ENCODE data around the gene IQSEC1. TPM values are rescaled to one million over a fixed set of nuclear protein-coding genes. Genes with fewer than 3 reads are reported as not detected.

IQSEC1 gene
- total RNA-seq, 1 donor from 2014 or later = 29.5 TPM

GRCh38 chr3:13053893-13054292 lies 19.3 kb downstream of the IQSEC1 start:
- Mint-ChIP-seq H3K4me1 (ENCODE audit: low read depth, unreplicated experiment) (peaks cover 11% of the 10 kb centered on the region), H3K4me3 (ENCODE audit: unreplicated experiment) (no peak overlapping the region), H3K9me3 (ENCODE audit: unreplicated experiment) (no peaks in the 10 kb centered on the region), H3K27ac (ENCODE audit: unreplicated experiment) (no peak overlapping the region), H3K27me3 (ENCODE audit: low read depth, unreplicated experiment) (peaks cover 23% of the 10 kb centered on the region), H3K36me3 (ENCODE audit: low read depth, unreplicated experiment) (peaks cover 2% of the 10 kb centered on the region)
- no peak for FAIRE-seq
- no peak for TF ChIP-seq CTCF (IDR thresholded peaks at IDR 0.05; ENCODE audit: insufficient read depth, low read depth, low read length)
- no peak for TF ChIP-seq EZH2 (IDR thresholded peaks at IDR 0.05; ENCODE audit: insufficient read depth, low read length)
- H3K4me1 ChIP-seq (ENCODE audit: insufficient read depth, low read length) = no peaks in the 10 kb centered on the region
- H2AFZ ChIP-seq (ENCODE audit: low read depth, low read length) = no peak overlapping the region
- no peaks in the 10 kb centered on the region for H3K36me3 ChIP-seq (ENCODE audit: insufficient read depth, low read length)
- no peak overlapping the region for H3K4me3 ChIP-seq (ENCODE audit: insufficient read depth, low read depth, low read length)
- H3K4me2 ChIP-seq (ENCODE audit: low read length) = no peak overlapping the region
- no peak for DNase-seq (ENCODE audit: low read depth)
- no peak overlapping the region for H3K27ac ChIP-seq (ENCODE audit: low read depth, low read length)
- H3K27me3 ChIP-seq (ENCODE audit: insufficient read depth, low read length) = peaks cover 13% of the 10 kb centered on the region
- H3K9me3 ChIP-seq (ENCODE audit: insufficient read depth, low read depth, low read length) = no peaks in the 10 kb centered on the region
- no peak overlapping the region for H3K9ac ChIP-seq (ENCODE audit: low read length)
- H4K20me1 ChIP-seq (ENCODE audit: insufficient read depth, low read length) = no peaks in the 10 kb centered on the region
- no peaks in the 10 kb centered on the region for H3K79me2 ChIP-seq (ENCODE audit: insufficient read depth, low read length)

GRCh38 chr3:13053420-13053819 lies 19.8 kb downstream of the IQSEC1 start:
- TF ChIP-seq CTCF (IDR thresholded peaks at IDR 0.05; ENCODE audit: insufficient read depth, low read depth, low read length) (no peak), EZH2 (IDR thresholded peaks at IDR 0.05; ENCODE audit: insufficient read depth, low read length) (no peak)
- H3K4me1 ChIP-seq (ENCODE audit: insufficient read depth, low read length) = no peaks in the 10 kb centered on the region
- H3K4me3 ChIP-seq (ENCODE audit: insufficient read depth, low read depth, low read length) = no peak overlapping the region
- Mint-ChIP-seq H3K27ac (ENCODE audit: unreplicated experiment) (no peak overlapping the region), H3K4me3 (ENCODE audit: unreplicated experiment) (no peak overlapping the region), H3K9me3 (ENCODE audit: unreplicated experiment) (no peaks in the 10 kb centered on the region), H3K4me1 (ENCODE audit: low read depth, unreplicated experiment) (peaks cover 11% of the 10 kb centered on the region), H3K27me3 (ENCODE audit: low read depth, unreplicated experiment) (peaks cover 28% of the 10 kb centered on the region), H3K36me3 (ENCODE audit: low read depth, unreplicated experiment) (peaks cover 2% of the 10 kb centered on the region)
- no peaks in the 10 kb centered on the region for H3K36me3 ChIP-seq (ENCODE audit: insufficient read depth, low read length)
- no peaks in the 10 kb centered on the region for H3K79me2 ChIP-seq (ENCODE audit: insufficient read depth, low read length)
- DNase-seq (ENCODE audit: low read depth) (no peak), FAIRE-seq (no peak)
- no peak overlapping the region for H3K27ac ChIP-seq (ENCODE audit: low read depth, low read length)
- no peak overlapping the region for H3K9ac ChIP-seq (ENCODE audit: low read length)
- H2AFZ ChIP-seq (ENCODE audit: low read depth, low read length) = no peak overlapping the region
- peaks cover 13% of the 10 kb centered on the region for H3K27me3 ChIP-seq (ENCODE audit: insufficient read depth, low read length)
- H4K20me1 ChIP-seq (ENCODE audit: insufficient read depth, low read length) = no peaks in the 10 kb centered on the region
- no peak overlapping the region for H3K4me2 ChIP-seq (ENCODE audit: low read length)
- no peaks in the 10 kb centered on the region for H3K9me3 ChIP-seq (ENCODE audit: insufficient read depth, low read depth, low read length)

GRCh38 chr3:13052191-13052820 lies 20.9 kb downstream of the IQSEC1 start:
- peaks cover 2% of the 10 kb centered on the region for H3K36me3 Mint-ChIP-seq (ENCODE audit: low read depth, unreplicated experiment)
- peaks cover 11% of the 10 kb centered on the region for H3K4me1 Mint-ChIP-seq (ENCODE audit: low read depth, unreplicated experiment)
- Histone ChIP-seq H2AFZ (ENCODE audit: low read depth, low read length) (no peak overlapping the region), H3K4me2 (ENCODE audit: low read length) (no peak overlapping the region), H3K79me2 (ENCODE audit: insufficient read depth, low read length) (no peaks in the 10 kb centered on the region), H3K9ac (ENCODE audit: low read length) (no peak overlapping the region), H3K4me3 (ENCODE audit: insufficient read depth, low read depth, low read length) (no peak overlapping the region), H3K27ac (ENCODE audit: low read depth, low read length) (no peak overlapping the region), H4K20me1 (ENCODE audit: insufficient read depth, low read length) (no peaks in the 10 kb centered on the region), H3K4me1 (ENCODE audit: insufficient read depth, low read length) (no peaks in the 10 kb centered on the region), H3K36me3 (ENCODE audit: insufficient read depth, low read length) (no peaks in the 10 kb centered on the region), H3K9me3 (ENCODE audit: insufficient read depth, low read depth, low read length) (no peaks in the 10 kb centered on the region), H3K27me3 (ENCODE audit: insufficient read depth, low read length) (peaks cover 13% of the 10 kb centered on the region)
- TF ChIP-seq CTCF (IDR thresholded peaks at IDR 0.05; ENCODE audit: insufficient read depth, low read depth, low read length) (no peak), EZH2 (IDR thresholded peaks at IDR 0.05; ENCODE audit: insufficient read depth, low read length) (no peak)
- H3K4me3 Mint-ChIP-seq (ENCODE audit: unreplicated experiment) = peak overlapping the region; percentile 1
- H3K9me3 Mint-ChIP-seq (ENCODE audit: unreplicated experiment) = no peaks in the 10 kb centered on the region
- peaks cover 26% of the 10 kb centered on the region for H3K27me3 Mint-ChIP-seq (ENCODE audit: low read depth, unreplicated experiment)
- H3K27ac Mint-ChIP-seq (ENCODE audit: unreplicated experiment) = no peak overlapping the region
- no peak for FAIRE-seq
- DNase-seq (ENCODE audit: low read depth) = no peak
